ENCODE results near the gene FOXO3. TPM values are rescaled to one million over a fixed set of nuclear protein-coding genes. Genes with fewer than 3 reads are reported as not detected.

Gene FOXO3
- total RNA-seq, 3 donors from 2014 or later = 107 to 181 (median 155) TPM

DNA sequence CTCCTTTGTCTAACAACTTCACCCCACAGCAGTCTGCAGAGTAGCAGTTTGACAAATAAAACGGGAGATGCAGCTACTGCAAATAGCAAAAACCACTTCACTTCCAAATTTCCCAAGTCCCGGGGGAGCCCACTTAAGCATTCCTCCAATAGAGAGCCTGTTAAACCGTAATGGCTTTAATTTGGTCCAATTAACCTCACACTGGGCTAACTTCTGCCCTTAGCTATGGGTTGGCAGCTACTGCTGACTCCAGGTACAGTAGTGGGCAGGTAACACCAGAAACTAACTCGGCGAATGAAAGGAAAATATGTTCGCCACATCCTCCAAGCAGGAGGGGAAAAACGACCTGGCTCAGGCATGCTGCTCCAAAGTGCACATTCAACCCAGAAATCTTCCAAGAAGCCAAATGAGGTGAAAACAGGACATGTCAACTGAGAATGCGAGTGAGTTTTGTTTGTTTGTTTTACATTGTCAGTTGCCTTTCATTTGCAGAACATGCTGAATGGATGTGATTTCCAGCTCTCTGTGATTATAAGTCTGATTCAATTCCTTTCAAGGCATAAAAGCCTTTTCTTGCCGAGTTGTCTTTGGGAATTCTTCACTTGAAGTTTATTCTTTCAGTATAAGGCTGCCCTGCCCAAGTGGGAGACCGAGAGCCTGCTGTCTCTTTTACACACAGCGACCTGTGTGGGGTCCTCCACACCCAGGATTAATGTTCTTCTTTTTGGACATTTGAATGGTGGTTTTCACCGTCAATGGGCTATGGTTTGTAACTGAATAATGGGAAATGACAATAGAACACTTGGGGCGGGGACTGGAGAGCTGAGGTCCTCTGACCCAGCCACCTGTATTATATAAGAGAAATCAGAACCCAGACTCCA, 170.2 kb downstream of the FOXO3 start:
- TF ChIP-seq POLR2AphosphoS5 (IDR thresholded peaks at IDR 0.05) = no peak
- no peak for TF ChIP-seq POLR2A (IDR thresholded peaks at IDR 0.05)
- TF ChIP-seq, protein P1, sequence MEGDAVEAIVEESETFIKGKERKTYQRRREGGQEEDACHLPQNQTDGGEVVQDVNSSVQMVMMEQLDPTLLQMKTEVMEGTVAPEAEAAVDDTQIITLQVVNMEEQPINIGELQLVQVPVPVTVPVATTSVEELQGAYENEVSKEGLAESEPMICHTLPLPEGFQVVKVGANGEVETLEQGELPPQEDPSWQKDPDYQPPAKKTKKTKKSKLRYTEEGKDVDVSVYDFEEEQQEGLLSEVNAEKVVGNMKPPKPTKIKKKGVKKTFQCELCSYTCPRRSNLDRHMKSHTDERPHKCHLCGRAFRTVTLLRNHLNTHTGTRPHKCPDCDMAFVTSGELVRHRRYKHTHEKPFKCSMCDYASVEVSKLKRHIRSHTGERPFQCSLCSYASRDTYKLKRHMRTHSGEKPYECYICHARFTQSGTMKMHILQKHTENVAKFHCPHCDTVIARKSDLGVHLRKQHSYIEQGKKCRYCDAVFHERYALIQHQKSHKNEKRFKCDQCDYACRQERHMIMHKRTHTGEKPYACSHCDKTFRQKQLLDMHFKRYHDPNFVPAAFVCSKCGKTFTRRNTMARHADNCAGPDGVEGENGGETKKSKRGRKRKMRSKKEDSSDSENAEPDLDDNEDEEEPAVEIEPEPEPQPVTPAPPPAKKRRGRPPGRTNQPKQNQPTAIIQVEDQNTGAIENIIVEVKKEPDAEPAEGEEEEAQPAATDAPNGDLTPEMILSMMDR (IDR thresholded peaks at IDR 0.05) = no peak

GRCh38 chr6:108732091-108732870, 171.6 kb downstream of the FOXO3 start:
- Histone ChIP-seq H3K4me3 (no peak overlapping the region), H3K27ac (no peak overlapping the region), H3K9me3 (no peaks in the 10 kb centered on the region), H3K4me1 (peaks cover 0 to 5% of the 10 kb centered on the region in 2 donors), H3K36me3 (no peaks in the 10 kb centered on the region), H3K27me3 (no peaks in the 10 kb centered on the region)
- TF ChIP-seq POLR2AphosphoS5 (IDR thresholded peaks at IDR 0.05) = no peak
- no peak for TF ChIP-seq POLR2A (IDR thresholded peaks at IDR 0.05)
- TF ChIP-seq, protein P1 (IDR thresholded peaks at IDR 0.05) = no peak
- no peak for DNase-seq (ENCODE audit: low spot score in 2 of 2)
- intact Hi-C loops (cut with DNase I; ENCODE audit: low total_unique reads) = no loop called here

More for the DNA sequence above, 170.2 kb downstream of the FOXO3 start:
- H3K36me3 ChIP-seq = no peaks in the 10 kb centered on the region
- H3K27me3 ChIP-seq = no peaks in the 10 kb centered on the region
- H3K9me3 ChIP-seq = no peaks in the 10 kb centered on the region
- no peak overlapping the region for H3K4me3 ChIP-seq
- H3K4me1 ChIP-seq = peaks cover 0 to 5% of the 10 kb centered on the region in 2 donors
- DNase-seq (ENCODE audit: low spot score in 2 of 2) = no peak
- no peak overlapping the region for H3K27ac ChIP-seq
- intact Hi-C loops (cut with DNase I; ENCODE audit: low total_unique reads) = no loop called here

DNA sequence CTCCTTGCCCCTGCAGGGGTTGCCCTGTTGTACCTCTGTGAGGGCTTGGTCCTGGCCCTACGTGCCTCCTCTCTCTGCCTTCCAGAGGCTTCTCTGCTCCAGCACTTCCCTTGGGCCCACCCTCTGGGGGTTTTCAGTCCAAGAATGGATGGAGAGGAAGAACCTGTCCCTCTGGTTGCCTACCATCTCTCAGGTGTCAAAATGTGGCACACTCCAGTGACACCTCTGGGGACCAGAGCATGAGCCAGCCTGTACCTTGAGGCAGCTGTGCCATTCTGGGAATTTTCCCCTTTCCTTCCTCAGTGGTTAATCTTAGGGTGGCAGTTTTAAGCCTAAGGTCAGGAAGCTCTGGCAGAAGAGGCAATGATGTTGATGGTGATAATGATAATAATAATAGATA, 172.3 kb downstream of the FOXO3 start:
- TF ChIP-seq POLR2AphosphoS5 (IDR thresholded peaks at IDR 0.05) (no peak), POLR2A (IDR thresholded peaks at IDR 0.05) (no peak)
- TF ChIP-seq, protein P1 (IDR thresholded peaks at IDR 0.05) = no peak
- Histone ChIP-seq H3K36me3 (no peaks in the 10 kb centered on the region), H3K9me3 (no peaks in the 10 kb centered on the region), H3K4me3 (no peak overlapping the region), H3K27me3 (no peaks in the 10 kb centered on the region), H3K4me1 (peaks cover 0 to 5% of the 10 kb centered on the region in 2 donors), H3K27ac (no peak overlapping the region)
- DNase-seq (ENCODE audit: low spot score in 2 of 2) = no peak
- intact Hi-C loops (cut with DNase I; ENCODE audit: low total_unique reads) = no loop called here

- Histone ChIP-seq H3K36me3 (no peaks in the 10 kb centered on the region), H3K9me3 (no peaks in the 10 kb centered on the region), H3K4me3 (no peak overlapping the region), H3K27ac (no peak overlapping the region), H3K4me1 (peaks cover 0 to 5% of the 10 kb centered on the region in 2 donors), H3K27me3 (no peaks in the 10 kb centered on the region)
- no peak for DNase-seq (ENCODE audit: low spot score in 2 of 2)
- no peak for TF ChIP-seq POLR2AphosphoS5 (IDR thresholded peaks at IDR 0.05)
- no peak for TF ChIP-seq POLR2A (IDR thresholded peaks at IDR 0.05)
- intact Hi-C loops (cut with DNase I; ENCODE audit: low total_unique reads) = no loop called here
These were observed 173.1 kb downstream of the FOXO3 start for GRCh38 chr6:108733706-108734265.

Measured in breast epithelium (tissue), 4 donors.